Measurements from ENCODE around the gene XRCC1. TPM values are rescaled to one million over a fixed set of nuclear protein-coding genes. Genes with fewer than 3 reads are reported as not detected.

XRCC1 gene
- total RNA-seq, 4 donors from 2014 or later: 29.6 to 38.8 (median 31.3) TPM

GRCh38 chr19:43561139-43561970, 14.0 kb downstream of the XRCC1 start:
- Histone ChIP-seq H3K27me3 (no peaks in the 10 kb centered on the region), H3K4me3 (replicated peaks in 1 of 3) (no peak overlapping the region), H3K27ac (no peak overlapping the region), H3K9me3 (no peaks in the 10 kb centered on the region), H3K36me3 (peaks cover 0 to 18% of the 10 kb centered on the region in 2 donors), H3K4me1 (no peaks in the 10 kb centered on the region)
- TF ChIP-seq POLR2A (IDR thresholded peaks at IDR 0.05) (no peak), CTCF (IDR thresholded peaks at IDR 0.05) (no peak)
- no peak for DNase-seq
- WGBS, 2 donors: 89 to 90% methylated on average over 12 of the region's 12 CpGs
- intact Hi-C loops (cut with DNase I): no loop called here

- no peaks in the 10 kb centered on the region for H3K4me1 ChIP-seq
- H3K36me3 ChIP-seq: peaks cover 0 to 18% of the 10 kb centered on the region in 2 donors
- no peak overlapping the region for H3K4me3 ChIP-seq (replicated peaks in 1 of 3)
- no peaks in the 10 kb centered on the region for H3K27me3 ChIP-seq
- WGBS, 2 donors: 93 to 94% methylated on average over 4 to 6 of the region's 6 CpGs
- no peak overlapping the region for H3K27ac ChIP-seq
- TF ChIP-seq CTCF (IDR thresholded peaks at IDR 0.05) (no peak), POLR2A (IDR thresholded peaks at IDR 0.05) (no peak)
- no peaks in the 10 kb centered on the region for H3K9me3 ChIP-seq
- no peak for DNase-seq
- intact Hi-C loops (cut with DNase I): no loop called here
Measured at GRCh38 chr19:43560687-43561086, 14.6 kb downstream of the XRCC1 start.

GRCh38 chr19:43555185-43555770, 20.0 kb downstream of the XRCC1 start:
- Histone ChIP-seq H3K27ac (no peak overlapping the region), H3K4me1 (no peaks in the 10 kb centered on the region), H3K36me3 (peaks cover 19 to 34% of the 10 kb centered on the region in 2 donors), H3K4me3 (replicated peaks in 1 of 3) (no peak overlapping the region), H3K9me3 (no peaks in the 10 kb centered on the region), H3K27me3 (no peaks in the 10 kb centered on the region)
- DNase-seq: peak; percentile 47 to 57
- intact Hi-C loops (cut with DNase I): no loop called here
- 48 to 50% methylated on average over 8 of the region's 8 CpGs for WGBS, 2 donors
- TF ChIP-seq CTCF (IDR thresholded peaks at IDR 0.05) (peak in 5 of 6 experiments; percentile 16 to 61 (median 30)), POLR2A (IDR thresholded peaks at IDR 0.05) (no peak)

- intact Hi-C loops (cut with DNase I): no loop called here
- Histone ChIP-seq H3K36me3 (peaks cover 24 to 25% of the 10 kb centered on the region in 2 donors), H3K9me3 (no peaks in the 10 kb centered on the region), H3K4me1 (no peaks in the 10 kb centered on the region), H3K4me3 (replicated peaks in 1 of 3) (no peak overlapping the region), H3K27me3 (no peaks in the 10 kb centered on the region), H3K27ac (no peak overlapping the region)
- TF ChIP-seq CTCF (IDR thresholded peaks at IDR 0.05) (no peak), POLR2A (IDR thresholded peaks at IDR 0.05) (no peak)
- no peak for DNase-seq
- WGBS, 2 donors: 96 to 98% methylated on average over 15 of the region's 15 CpGs
Measured at GRCh38 chr19:43554317-43554895, 20.9 kb downstream of the XRCC1 start.

- Histone ChIP-seq H3K4me3 (replicated peaks in 1 of 3) (no peak overlapping the region), H3K27ac (no peak overlapping the region), H3K36me3 (peaks cover 24 to 25% of the 10 kb centered on the region in 2 donors), H3K9me3 (no peaks in the 10 kb centered on the region), H3K27me3 (no peaks in the 10 kb centered on the region), H3K4me1 (no peaks in the 10 kb centered on the region)
- no peak for TF ChIP-seq CTCF (IDR thresholded peaks at IDR 0.05)
- TF ChIP-seq POLR2A (IDR thresholded peaks at IDR 0.05): no peak
- intact Hi-C loops (cut with DNase I): no loop called here
- DNase-seq: no peak
- WGBS, 2 donors: 89 to 94% methylated on average over 2 to 4 of the region's 4 CpGs
Measured at GRCh38 chr19:43553656-43554055, 21.7 kb downstream of the XRCC1 start.

Measured in thyroid gland (tissue), 4 donors.